CD4-positive, CD25-positive, alpha-beta regulatory T cell (primary cell): Measurements from ENCODE around the gene MCOLN3. TPM values are rescaled to one million over a fixed set of nuclear protein-coding genes. Genes with fewer than 3 reads are reported as not detected.

ENCODE experiments used
- ATAC-seq, 2 donors: fragments of 150-1000 bp; cut with Tn5 transposase; one replicate each; pipeline ENCODE4 v1.10.0; 2021; ENCODE audit warnings: low read depth in 2 of 2, moderate number of reproducible peaks in 2 of 2, moderate library complexity in 1 of 2
- DNase-seq, 3 donors: peaks; one replicate each; pipeline versions ENCODE4 v3.0.0 to v3.0.0-alpha.2; 2012 to 2022; ENCODE audit warnings: mixed read lengths in 1 of 3
- H3K27ac ChIP-seq: one replicate; pipeline ENCODE4 v1.7.0; 2013; ENCODE audit warnings: mild to moderate bottlenecking, low read length; ENCODE audit not compliant: insufficient read depth, poor library complexity, severe bottlenecking
- H3K27me3 ChIP-seq: one replicate; pipeline ENCODE4 v1.7.0; 2013; ENCODE audit warnings: low read length; ENCODE audit not compliant: control insufficient read depth, insufficient read depth
- H3K36me3 ChIP-seq: one replicate; pipeline ENCODE4 v1.7.0; 2013; ENCODE audit warnings: mild to moderate bottlenecking, low read length, moderate library complexity; ENCODE audit not compliant: control insufficient read depth, insufficient read depth
- H3K4me1 ChIP-seq: 2 replicates; pipeline ENCODE4 v1.7.0; 2013; ENCODE audit warnings: mild to moderate bottlenecking, low read length; ENCODE audit not compliant: insufficient read depth, control insufficient read depth, poor library complexity, severe bottlenecking
- H3K4me3 ChIP-seq: one replicate; pipeline ENCODE4 v1.7.0; 2013; ENCODE audit warnings: low read depth, mild to moderate bottlenecking, low read length, moderate library complexity
- H3K9me3 ChIP-seq, 2 experiments: 1 replicate in 1 of 2; 2 replicates in 1 of 2; pipeline ENCODE4 v1.7.0; 2013; ENCODE audit warnings: low read length in 2 of 2, mild to moderate bottlenecking in 1 of 2, moderate library complexity in 1 of 2; ENCODE audit not compliant: control insufficient read depth in 2 of 2
- H3K27ac Mint-ChIP-seq, 3 donors: one replicate each; pipeline ENCODE4 v1.8.0; 2020 to 2022; ENCODE audit warnings: mild to moderate bottlenecking in 3 of 3, mixed read lengths in 3 of 3, moderate library complexity in 2 of 3
- H3K27me3 Mint-ChIP-seq: one replicate; pipeline ENCODE4 v1.8.0; 2022; ENCODE audit warnings: mild to moderate bottlenecking, mixed read lengths
- H3K36me3 Mint-ChIP-seq: one replicate; pipeline ENCODE4 v1.8.0; 2020; ENCODE audit warnings: mixed read lengths
- H3K4me1 Mint-ChIP-seq, 4 donors: one replicate each; pipeline ENCODE4 v1.8.0; 2020 to 2022; ENCODE audit warnings: mixed read lengths in 4 of 4, mild to moderate bottlenecking in 1 of 4
- H3K4me3 Mint-ChIP-seq, 4 donors: one replicate each; pipeline ENCODE4 v1.8.0; 2020 to 2022; ENCODE audit warnings: mild to moderate bottlenecking in 4 of 4, mixed read lengths in 4 of 4, moderate library complexity in 3 of 4
- H3K9me3 Mint-ChIP-seq, 7 donors: one replicate each; pipeline ENCODE4 v1.8.0; 2020 to 2022; ENCODE audit warnings: mixed read lengths in 7 of 7, mild to moderate bottlenecking in 3 of 7, moderate library complexity in 2 of 7
- polyA plus RNA-seq, 4 donors: library from polyadenylated mRNA; unstranded; fragments of 300-500 nt; fragmentation: Illumina TruSeq; gene quantifications; one replicate each; pipeline ENCODE4 v1.2.3, GENCODE V29; 2021
- total RNA-seq: library from RNA; stranded (reverse); gene quantifications from one replicate; pipeline ENCODE4 v1.2.3, GENCODE V29; 2022

Gene MCOLN3
- total and polyA plus RNA-seq, 5 donors from 2014 or later = 0.15 TPM; not detected in 4

DNA sequence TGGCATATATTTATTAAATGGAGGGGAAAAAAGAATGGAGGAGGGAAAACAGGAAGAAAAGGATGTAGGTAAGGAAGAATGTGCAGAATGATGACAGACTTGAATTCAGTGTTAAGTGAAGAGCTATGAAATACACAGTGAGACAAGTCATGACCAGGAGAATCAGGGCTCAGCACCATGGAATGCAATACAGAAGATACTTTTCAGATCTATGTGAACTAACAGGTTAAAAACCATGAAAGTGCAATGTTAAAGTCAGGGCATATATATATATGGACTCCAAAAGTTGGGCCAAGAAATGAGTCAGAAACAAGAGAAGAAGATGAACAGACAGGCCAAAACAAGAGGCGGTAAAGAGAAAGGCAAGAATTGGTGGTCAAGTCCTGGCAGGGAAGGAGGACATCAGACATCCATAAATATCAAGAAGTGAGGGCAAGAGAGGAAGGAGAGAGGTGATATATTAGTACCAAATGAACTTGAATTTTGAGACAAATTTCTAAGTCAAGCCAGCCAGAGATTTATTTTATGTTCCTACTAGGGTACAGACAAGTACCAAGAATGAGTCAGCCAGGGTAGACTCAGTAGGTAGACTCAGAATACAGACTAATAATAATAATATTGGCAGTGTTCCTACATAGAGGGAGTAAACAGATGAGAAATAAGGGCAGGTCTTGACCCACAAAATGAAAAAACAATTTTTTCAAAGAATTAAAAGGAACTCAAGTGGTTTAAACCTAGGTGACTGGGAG lies 39.5 kb upstream of the MCOLN3 start:
- Mint-ChIP-seq H3K4me1 (peaks cover 0 to 2% (median 0%) of the 10 kb centered on the region in 4 donors), H3K27me3 (peaks cover 12% of the 10 kb centered on the region), H3K27ac (no peak overlapping the region), H3K4me3 (no peak overlapping the region), H3K9me3 (peaks cover 0 to 2% (median 0%) of the 10 kb centered on the region in 7 donors), H3K36me3 (no peaks in the 10 kb centered on the region)
- Histone ChIP-seq H3K27me3 (peaks cover 14% of the 10 kb centered on the region), H3K27ac (no peak overlapping the region), H3K4me3 (no peak overlapping the region), H3K4me1 (peaks cover 3% of the 10 kb centered on the region), H3K9me3 (no peaks in the 10 kb centered on the region), H3K36me3 (no peaks in the 10 kb centered on the region)
- no peak for ATAC-seq
- no peak for DNase-seq

- DNase-seq (no peak), ATAC-seq (no peak)
- Mint-ChIP-seq H3K27me3 (no peaks in the 10 kb centered on the region), H3K27ac (no peak overlapping the region), H3K9me3 (no peaks in the 10 kb centered on the region), H3K36me3 (no peaks in the 10 kb centered on the region), H3K4me3 (no peak overlapping the region), H3K4me1 (no peaks in the 10 kb centered on the region)
- H3K27ac ChIP-seq = no peak overlapping the region
- no peaks in the 10 kb centered on the region for H3K9me3 ChIP-seq
- H3K4me3 ChIP-seq = no peak overlapping the region
- peaks cover 7% of the 10 kb centered on the region for H3K27me3 ChIP-seq
- H3K4me1 ChIP-seq = no peaks in the 10 kb centered on the region
- no peaks in the 10 kb centered on the region for H3K36me3 ChIP-seq
Observed at GRCh38 chr1:85085417-85085816, 37.1 kb upstream of the MCOLN3 start.

- Histone ChIP-seq H3K27ac (no peak overlapping the region), H3K27me3 (no peaks in the 10 kb centered on the region), H3K9me3 (peaks cover 0 to 6% of the 10 kb centered on the region in 2 experiments), H3K4me1 (no peaks in the 10 kb centered on the region), H3K4me3 (no peak overlapping the region), H3K36me3 (no peaks in the 10 kb centered on the region)
- H3K4me3 Mint-ChIP-seq = no peak overlapping the region
- DNase-seq (peak in 1 of 3 donors; percentile 21), ATAC-seq (no peak)
- peaks cover 0 to 7% (median 1%) of the 10 kb centered on the region in 7 donors for H3K9me3 Mint-ChIP-seq
- peaks cover 0 to 5% (median 0%) of the 10 kb centered on the region in 4 donors for H3K4me1 Mint-ChIP-seq
- H3K27me3 Mint-ChIP-seq = peaks cover 4% of the 10 kb centered on the region
- H3K27ac Mint-ChIP-seq = no peak overlapping the region
- H3K36me3 Mint-ChIP-seq = no peaks in the 10 kb centered on the region
Observed at GRCh38 chr1:85078903-85079302, 30.6 kb upstream of the MCOLN3 start.

DNA sequence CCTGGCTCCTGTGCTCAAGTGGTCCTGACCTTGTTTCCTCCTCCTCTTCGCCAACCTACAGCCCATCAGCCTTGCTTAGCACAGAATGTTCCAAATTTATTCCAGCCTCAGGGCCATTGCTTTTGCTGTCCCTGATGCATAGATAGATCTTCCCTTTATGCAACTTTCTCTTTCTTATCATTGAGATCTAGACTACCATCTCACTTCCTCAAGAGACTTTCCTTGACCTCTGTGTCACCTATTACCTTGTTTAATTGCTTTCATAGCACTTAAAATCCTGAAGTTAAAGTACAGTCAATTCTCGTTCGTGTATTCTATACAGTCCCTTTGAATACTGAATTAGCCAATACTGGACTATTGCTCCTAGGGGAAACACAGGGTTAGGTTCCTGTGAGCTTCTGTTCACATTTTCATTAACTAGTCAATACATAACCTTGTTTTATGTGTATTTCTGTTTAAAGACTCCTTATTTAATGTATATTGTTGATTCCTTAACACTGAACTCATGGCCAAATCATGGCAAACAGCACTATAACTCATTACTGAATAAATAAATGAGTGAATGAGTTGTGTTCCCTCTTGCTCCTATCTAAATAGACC lies 26.2 kb upstream of the MCOLN3 start:
- Mint-ChIP-seq H3K4me1 (peaks cover 0 to 5% (median 0%) of the 10 kb centered on the region in 4 donors), H3K9me3 (peaks cover 0 to 7% (median 2%) of the 10 kb centered on the region in 7 donors), H3K27ac (no peak overlapping the region), H3K4me3 (no peak overlapping the region), H3K27me3 (peaks cover 5% of the 10 kb centered on the region), H3K36me3 (no peaks in the 10 kb centered on the region)
- no peaks in the 10 kb centered on the region for H3K36me3 ChIP-seq
- H3K9me3 ChIP-seq = peaks cover 0 to 6% of the 10 kb centered on the region in 2 experiments
- H3K4me1 ChIP-seq = no peaks in the 10 kb centered on the region
- DNase-seq (no peak), ATAC-seq (no peak)
- no peak overlapping the region for H3K4me3 ChIP-seq
- H3K27ac ChIP-seq = no peak overlapping the region
- no peaks in the 10 kb centered on the region for H3K27me3 ChIP-seq

GRCh38 chr1:85070972-85071492 lies 22.7 kb upstream of the MCOLN3 start:
- Histone ChIP-seq H3K27ac (no peak overlapping the region), H3K9me3 (peaks cover 0 to 4% of the 10 kb centered on the region in 2 experiments), H3K27me3 (no peaks in the 10 kb centered on the region), H3K4me1 (no peaks in the 10 kb centered on the region), H3K4me3 (no peak overlapping the region), H3K36me3 (no peaks in the 10 kb centered on the region)
- H3K27me3 Mint-ChIP-seq = peaks cover 5% of the 10 kb centered on the region
- H3K27ac Mint-ChIP-seq = no peak overlapping the region
- H3K9me3 Mint-ChIP-seq = peaks cover 0 to 7% (median 1%) of the 10 kb centered on the region in 7 donors
- ATAC-seq = no peak
- no peak for DNase-seq
- peaks cover 0 to 5% (median 0%) of the 10 kb centered on the region in 4 donors for H3K4me1 Mint-ChIP-seq
- no peak overlapping the region for H3K4me3 Mint-ChIP-seq
- no peaks in the 10 kb centered on the region for H3K36me3 Mint-ChIP-seq

- no peaks in the 10 kb centered on the region for H3K36me3 Mint-ChIP-seq
- H3K4me1 Mint-ChIP-seq = no peaks in the 10 kb centered on the region
- Histone ChIP-seq H3K27me3 (no peaks in the 10 kb centered on the region), H3K9me3 (no peaks in the 10 kb centered on the region), H3K4me3 (no peak overlapping the region), H3K36me3 (no peaks in the 10 kb centered on the region), H3K27ac (no peak overlapping the region), H3K4me1 (no peaks in the 10 kb centered on the region)
- H3K9me3 Mint-ChIP-seq = peaks cover 0 to 4% (median 0%) of the 10 kb centered on the region in 7 donors
- no peak for DNase-seq
- H3K27ac Mint-ChIP-seq = no peak overlapping the region
- no peak overlapping the region for H3K4me3 Mint-ChIP-seq
- ATAC-seq = no peak
- H3K27me3 Mint-ChIP-seq = peaks cover 16% of the 10 kb centered on the region
Observed at GRCh38 chr1:85068846-85069245, 20.5 kb upstream of the MCOLN3 start.

DNA sequence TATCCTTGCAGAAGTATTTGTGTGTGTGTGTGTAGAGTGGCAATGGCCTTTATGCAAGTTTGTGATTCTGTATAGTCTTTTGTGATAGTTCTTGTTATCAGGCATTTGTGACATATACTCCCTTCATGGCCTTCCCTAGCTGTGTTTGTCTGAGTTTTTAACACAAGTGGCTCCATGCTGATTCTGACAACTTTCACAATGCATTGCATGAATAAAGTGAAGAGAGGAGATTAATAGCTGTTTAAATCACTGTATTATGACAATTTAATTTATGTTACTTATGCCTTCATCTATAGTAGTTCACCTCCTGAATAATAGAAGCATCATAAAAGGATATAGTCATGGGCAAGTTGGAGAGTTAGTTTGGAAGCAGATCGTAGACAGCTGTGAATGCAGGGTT lies 17.2 kb upstream of the MCOLN3 start:
- no peak for ATAC-seq
- peaks cover 0 to 1% (median 0%) of the 10 kb centered on the region in 7 donors for H3K9me3 Mint-ChIP-seq

More for the DNA sequence above, 17.2 kb upstream of the MCOLN3 start:
- peaks cover 2% of the 10 kb centered on the region for H3K27me3 ChIP-seq
- no peaks in the 10 kb centered on the region for H3K36me3 ChIP-seq
- H3K9me3 ChIP-seq = no peaks in the 10 kb centered on the region
- no peak overlapping the region for H3K4me3 ChIP-seq
- Mint-ChIP-seq H3K27ac (no peak overlapping the region), H3K27me3 (peaks cover 31% of the 10 kb centered on the region), H3K36me3 (no peaks in the 10 kb centered on the region), H3K4me1 (peaks cover 0 to 10% (median 6%) of the 10 kb centered on the region in 4 donors), H3K4me3 (no peak overlapping the region)
- DNase-seq = no peak
- no peak overlapping the region for H3K27ac ChIP-seq
- H3K4me1 ChIP-seq = peaks cover 7% of the 10 kb centered on the region
